RWPE1 (cell line): ENCODE data around the gene DOCK1.

Experiments used
- CTCF ChIA-PET: fragments of 350-600 bp; sonication (Branson Sonifier 250); formaldehyde crosslinking; extraction: SDS; loops from one replicate; lab custom pipeline; 2021; lab: Yijun Ruan, JAX
- POLR2A ChIA-PET: fragments of 400-600 bp; formaldehyde crosslinking; extraction: SDS; loops from one replicate; lab custom pipeline; 2020; ENCODE audit warnings: antibody characterized with exemption; ENCODE audit not compliant: low non-redundant PET; lab: Yijun Ruan, JAX
- DNase-seq: peaks from one replicate; pipeline ENCODE4 v3.0.0; 2012; ENCODE audit warnings: low spot score
- H3K27ac ChIP-seq: fragments of 450-650 bp; 2 replicates; pipeline ENCODE4 v1.5.1; 2017
- TF ChIP-seq, protein P1 (sequence below): fragments of 450-650 bp; conservative IDR thresholded peaks from 2 replicates; pipeline ENCODE4 v1.5.1; 2017; ENCODE audit warnings: low read depth, mild to moderate bottlenecking

DOCK1 gene

GRCh38 chr10:127384532-127384931 is 479.3 kb downstream of the DOCK1 start:
- no peak overlapping the region for H3K27ac ChIP-seq
- TF ChIP-seq, protein P1, sequence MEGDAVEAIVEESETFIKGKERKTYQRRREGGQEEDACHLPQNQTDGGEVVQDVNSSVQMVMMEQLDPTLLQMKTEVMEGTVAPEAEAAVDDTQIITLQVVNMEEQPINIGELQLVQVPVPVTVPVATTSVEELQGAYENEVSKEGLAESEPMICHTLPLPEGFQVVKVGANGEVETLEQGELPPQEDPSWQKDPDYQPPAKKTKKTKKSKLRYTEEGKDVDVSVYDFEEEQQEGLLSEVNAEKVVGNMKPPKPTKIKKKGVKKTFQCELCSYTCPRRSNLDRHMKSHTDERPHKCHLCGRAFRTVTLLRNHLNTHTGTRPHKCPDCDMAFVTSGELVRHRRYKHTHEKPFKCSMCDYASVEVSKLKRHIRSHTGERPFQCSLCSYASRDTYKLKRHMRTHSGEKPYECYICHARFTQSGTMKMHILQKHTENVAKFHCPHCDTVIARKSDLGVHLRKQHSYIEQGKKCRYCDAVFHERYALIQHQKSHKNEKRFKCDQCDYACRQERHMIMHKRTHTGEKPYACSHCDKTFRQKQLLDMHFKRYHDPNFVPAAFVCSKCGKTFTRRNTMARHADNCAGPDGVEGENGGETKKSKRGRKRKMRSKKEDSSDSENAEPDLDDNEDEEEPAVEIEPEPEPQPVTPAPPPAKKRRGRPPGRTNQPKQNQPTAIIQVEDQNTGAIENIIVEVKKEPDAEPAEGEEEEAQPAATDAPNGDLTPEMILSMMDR = no peak
- CTCF ChIA-PET = no interaction called here
- POLR2A ChIA-PET = no interaction called here
- no peak for DNase-seq

DNA sequence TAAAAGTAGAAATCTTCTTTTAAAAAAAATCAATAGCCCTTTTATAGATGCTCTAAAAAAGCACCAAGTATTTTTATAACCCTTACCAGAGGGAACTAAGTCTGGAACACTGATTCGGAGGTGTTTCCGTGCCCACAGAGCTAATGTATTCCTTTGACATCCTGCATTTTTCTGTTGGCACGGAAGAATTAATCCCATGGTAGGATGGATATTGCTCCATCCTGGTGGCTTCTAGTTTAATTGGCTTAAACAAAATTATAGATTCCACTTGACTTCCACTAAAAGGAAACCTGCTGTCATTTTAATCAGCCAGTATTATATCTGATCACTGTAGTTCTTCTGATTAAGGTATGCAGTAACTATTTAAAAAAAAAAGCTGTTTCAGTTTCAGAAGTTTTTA is 479.8 kb downstream of the DOCK1 start:
- ChIA-PET POLR2A (no interaction called here), CTCF (no interaction called here)
- TF ChIP-seq, protein P1 = no peak
- no peak overlapping the region for H3K27ac ChIP-seq
- no peak for DNase-seq

- ChIA-PET CTCF (no interaction called here), POLR2A (no interaction called here)
- H3K27ac ChIP-seq = no peak overlapping the region
- TF ChIP-seq, protein P1 = no peak
- no peak for DNase-seq
These were observed 481.5 kb downstream of the DOCK1 start for GRCh38 chr10:127386606-127387327.

DNA sequence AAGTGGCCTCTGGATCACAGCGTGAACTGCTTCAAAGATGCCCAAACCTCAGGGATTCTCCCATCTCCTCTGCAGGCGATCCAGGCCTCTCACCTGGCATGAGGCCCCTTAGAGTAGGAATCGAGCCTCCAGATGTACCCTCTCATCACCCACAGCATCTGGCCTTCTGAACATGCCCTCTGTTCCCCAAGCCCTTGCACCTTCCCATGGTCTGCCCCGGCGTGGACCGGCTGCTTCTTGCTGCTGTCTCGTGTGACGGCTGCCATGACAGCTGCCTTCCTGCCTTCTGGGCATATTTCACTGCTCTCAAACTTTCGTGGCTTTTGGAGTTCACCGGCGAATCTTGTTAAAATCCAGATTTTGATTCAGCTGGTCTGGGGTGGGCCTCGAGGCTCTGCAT is 486.6 kb downstream of the DOCK1 start:
- no peak overlapping the region for H3K27ac ChIP-seq
- POLR2A ChIA-PET = no interaction called here
- DNase-seq = no peak
- TF ChIP-seq, protein P1 = no peak
- CTCF ChIA-PET = no interaction called here

- CTCF ChIA-PET = no interaction called here
- POLR2A ChIA-PET = no interaction called here
These were observed 487.4 kb downstream of the DOCK1 start for GRCh38 chr10:127392351-127393235.

More at GRCh38 chr10:127392351-127393235, 487.4 kb downstream of the DOCK1 start:
- TF ChIP-seq, protein P1 = no peak
- no peak overlapping the region for H3K27ac ChIP-seq
- no peak for DNase-seq
